22Rv1 (cell line): ENCODE data around the gene DLL3.
"Not testable (repeated sequence)": the region's sequence is repeated elsewhere in the genome, so short reads cannot be mapped to it uniquely, and the experiment has no call there.

Experiments used
- H3K27ac ChIP-seq: fragments of 450-650 bp; 2 replicates; pipeline ENCODE4 v1.5.1; 2017
- CTCF ChIP-seq: fragments of 450-650 bp; IDR thresholded peaks from 2 replicates; pipeline ENCODE4 v1.5.1; 2017; ENCODE audit warnings: mild to moderate bottlenecking
- ZFX ChIP-seq: fragments of 450-650 bp; IDR thresholded peaks from 2 replicates; pipeline ENCODE4 v1.6.1; 2017; ENCODE audit warnings: antibody characterized with exemption, borderline replicate concordance

DLL3 gene

DNA sequence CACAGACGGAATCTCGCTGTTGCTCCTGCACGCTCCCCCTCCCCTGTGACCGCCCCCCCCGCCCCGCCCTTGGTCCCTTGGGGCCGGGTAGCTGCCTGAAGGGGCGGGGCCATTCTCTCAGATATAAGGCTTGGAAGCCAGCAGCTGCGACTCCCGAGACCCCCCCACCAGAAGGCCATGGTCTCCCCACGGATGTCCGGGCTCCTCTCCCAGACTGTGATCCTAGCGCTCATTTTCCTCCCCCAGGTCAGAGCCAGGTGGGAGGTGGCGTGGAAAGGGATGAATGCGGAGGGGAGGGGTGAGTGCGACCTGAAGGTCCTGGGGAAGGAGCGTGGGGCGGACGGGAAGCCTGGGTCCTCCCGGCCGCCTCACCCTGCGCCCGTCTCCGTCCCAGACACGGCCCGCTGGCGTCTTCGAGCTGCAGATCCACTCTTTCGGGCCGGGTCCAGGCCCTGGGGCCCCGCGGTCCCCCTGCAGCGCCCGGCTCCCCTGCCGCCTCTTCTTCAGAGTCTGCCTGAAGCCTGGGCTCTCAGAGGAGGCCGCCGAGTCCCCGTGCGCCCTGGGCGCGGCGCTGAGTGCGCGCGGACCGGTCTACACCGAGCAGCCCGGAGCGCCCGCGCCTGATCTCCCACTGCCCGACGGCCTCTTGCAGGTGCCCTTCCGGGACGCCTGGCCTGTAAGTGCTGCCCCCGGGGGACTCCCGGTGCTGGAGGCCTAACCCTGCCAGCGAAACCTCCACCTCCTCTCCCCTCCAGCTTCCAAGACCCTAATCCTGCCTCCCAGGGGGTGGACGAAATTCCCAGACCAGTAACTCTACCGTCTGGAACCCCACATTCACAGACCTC, at the start of gene DLL3:
DLL3 (plus strand) TSS at position 150 of the 845 bp plus-strand sequence; CDS start at position 178, 28 bp downstream.
- TF ChIP-seq ZFX (no peak), CTCF (no peak)

DNA sequence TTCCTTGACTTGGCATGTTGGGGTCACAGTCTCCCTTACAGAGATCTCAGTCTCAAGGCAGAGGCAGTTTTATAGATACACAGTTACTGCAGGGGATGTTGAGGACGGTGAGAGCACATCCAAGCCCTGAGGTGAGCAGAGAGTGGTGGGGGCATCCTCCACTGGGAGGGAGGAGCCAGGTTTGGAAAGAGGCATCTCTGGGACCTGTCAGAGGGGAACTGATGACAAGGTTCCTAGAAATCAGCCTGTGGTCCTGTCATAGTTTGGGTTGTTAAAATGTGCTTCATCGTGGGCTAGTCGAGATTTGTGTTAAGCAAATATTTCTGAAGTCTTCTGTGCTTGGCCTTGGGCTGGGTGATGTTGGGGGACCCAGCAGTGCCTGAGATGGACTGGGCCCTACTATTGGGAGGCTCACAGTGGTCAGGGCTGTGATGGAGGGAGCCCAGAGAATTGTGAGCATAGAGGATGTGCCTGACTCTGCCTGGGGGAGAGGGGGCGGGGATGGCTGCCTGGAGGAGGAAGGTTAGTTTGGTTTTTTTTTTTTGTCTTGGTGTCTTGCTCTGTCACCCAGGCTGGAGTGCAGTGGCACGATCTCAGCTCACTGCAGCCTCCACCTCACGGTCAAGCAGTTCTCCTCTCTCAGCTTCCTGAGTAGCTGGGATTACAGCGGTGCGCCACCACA, 49.5 kb upstream of the DLL3 start:
- no peak overlapping the region for H3K27ac ChIP-seq
- TF ChIP-seq CTCF, result no peak
- no peak for TF ChIP-seq ZFX

More for the DNA sequence above, at the start of gene DLL3:
- H3K27ac ChIP-seq, result no peak within 1 kb of the TSS

GRCh38 chr19:39451257-39451656, 47.5 kb upstream of the DLL3 start:
- not testable (repeated sequence) for H3K27ac ChIP-seq

DNA sequence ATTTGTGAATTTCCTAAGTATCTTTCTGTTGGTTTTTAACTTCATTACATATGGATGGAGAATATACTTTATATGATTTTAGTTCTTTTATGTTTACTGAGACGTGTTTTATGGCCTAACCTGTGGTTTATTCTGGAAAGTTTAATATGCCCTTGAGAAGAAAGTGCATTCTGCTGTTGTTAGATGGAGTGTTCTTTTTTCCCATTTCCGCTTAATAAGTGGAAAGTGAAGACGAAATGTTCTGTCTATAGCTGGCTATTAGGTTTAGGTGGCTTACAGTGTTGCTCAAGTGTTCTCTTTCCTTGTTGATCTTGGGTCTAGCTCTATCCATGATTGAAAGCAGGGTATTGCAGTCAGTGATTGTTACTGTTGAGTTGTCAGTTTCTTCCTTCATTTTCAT, 35.3 kb upstream of the DLL3 start:
- TF ChIP-seq CTCF (no peak), ZFX (no peak)
- no peak overlapping the region for H3K27ac ChIP-seq

DNA sequence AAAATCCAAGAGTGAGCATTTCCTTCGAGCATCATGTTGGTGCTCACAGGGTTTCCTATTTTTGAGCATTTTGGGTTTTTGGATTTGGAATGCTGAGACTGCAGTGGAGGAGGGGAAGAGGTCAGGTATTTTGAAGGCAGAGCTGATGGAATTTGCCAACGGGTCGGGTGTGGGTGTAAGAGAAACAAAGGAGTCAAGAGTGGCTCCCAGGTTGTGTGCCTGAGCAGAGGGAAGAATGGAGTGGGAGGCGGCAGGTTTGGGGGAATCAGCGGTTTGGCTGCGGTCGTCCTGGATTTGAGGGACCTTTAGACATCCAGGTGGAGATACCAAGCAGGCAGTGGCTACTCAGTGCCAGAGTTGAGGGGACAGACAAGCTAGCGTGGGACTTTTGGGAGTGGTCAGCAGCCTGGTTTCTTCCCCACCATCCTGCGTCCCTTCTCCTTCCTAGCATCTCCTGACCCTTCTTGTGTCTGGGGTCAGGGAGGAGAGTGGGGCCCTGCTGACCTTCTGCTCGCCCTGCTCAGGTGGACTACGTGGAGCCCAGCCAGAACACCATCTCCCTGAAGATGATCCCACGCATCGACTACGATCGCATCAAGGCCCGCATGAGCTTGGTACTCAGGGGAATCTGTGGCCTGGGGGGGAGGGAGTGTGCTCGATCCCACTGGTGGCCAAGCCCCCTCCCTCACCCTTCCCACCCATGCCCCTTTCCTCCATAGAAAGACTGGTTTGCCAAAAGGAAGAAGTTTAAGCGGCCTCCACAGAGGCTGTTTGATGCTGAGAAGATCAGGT, 32.6 kb upstream of the DLL3 start:
- no peak overlapping the region for H3K27ac ChIP-seq
- TF ChIP-seq ZFX, result no peak
- TF ChIP-seq CTCF, result no peak

GRCh38 chr19:39467941-39468340, 30.8 kb upstream of the DLL3 start:
- no peak for TF ChIP-seq CTCF
- TF ChIP-seq ZFX, result no peak
- H3K27ac ChIP-seq, result no peak overlapping the region

GRCh38 chr19:39469036-39469435, 29.7 kb upstream of the DLL3 start:
- TF ChIP-seq CTCF (no peak), ZFX (no peak)
- H3K27ac ChIP-seq, result no peak overlapping the region
